Measurements from ENCODE around the gene UBAC2.

DNA sequence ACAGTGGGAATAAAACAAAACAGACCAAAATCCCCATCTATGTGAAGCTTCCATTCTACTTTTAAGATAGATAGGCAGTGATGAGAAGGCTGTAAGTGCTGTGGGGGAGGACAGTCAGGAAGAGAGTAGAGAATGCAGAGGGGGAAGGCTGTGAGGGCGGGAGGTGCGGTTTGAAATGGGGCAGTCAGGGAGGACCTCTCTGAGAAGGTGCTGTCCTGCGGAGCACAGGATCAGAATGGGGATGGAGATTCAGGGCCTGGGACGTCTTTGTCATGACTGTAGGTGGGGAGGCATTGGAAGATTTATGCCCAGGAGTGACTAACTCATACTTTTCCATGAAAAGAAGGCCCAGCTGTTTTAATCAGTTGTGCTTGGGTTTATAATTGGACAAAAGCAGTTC, 110.5 kb downstream of the UBAC2 start:
- TF ChIP-seq POLR2A (IDR thresholded peaks at IDR 0.05), result no peak
- TF ChIP-seq, protein P1, sequence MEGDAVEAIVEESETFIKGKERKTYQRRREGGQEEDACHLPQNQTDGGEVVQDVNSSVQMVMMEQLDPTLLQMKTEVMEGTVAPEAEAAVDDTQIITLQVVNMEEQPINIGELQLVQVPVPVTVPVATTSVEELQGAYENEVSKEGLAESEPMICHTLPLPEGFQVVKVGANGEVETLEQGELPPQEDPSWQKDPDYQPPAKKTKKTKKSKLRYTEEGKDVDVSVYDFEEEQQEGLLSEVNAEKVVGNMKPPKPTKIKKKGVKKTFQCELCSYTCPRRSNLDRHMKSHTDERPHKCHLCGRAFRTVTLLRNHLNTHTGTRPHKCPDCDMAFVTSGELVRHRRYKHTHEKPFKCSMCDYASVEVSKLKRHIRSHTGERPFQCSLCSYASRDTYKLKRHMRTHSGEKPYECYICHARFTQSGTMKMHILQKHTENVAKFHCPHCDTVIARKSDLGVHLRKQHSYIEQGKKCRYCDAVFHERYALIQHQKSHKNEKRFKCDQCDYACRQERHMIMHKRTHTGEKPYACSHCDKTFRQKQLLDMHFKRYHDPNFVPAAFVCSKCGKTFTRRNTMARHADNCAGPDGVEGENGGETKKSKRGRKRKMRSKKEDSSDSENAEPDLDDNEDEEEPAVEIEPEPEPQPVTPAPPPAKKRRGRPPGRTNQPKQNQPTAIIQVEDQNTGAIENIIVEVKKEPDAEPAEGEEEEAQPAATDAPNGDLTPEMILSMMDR (IDR thresholded peaks at IDR 0.05), result no peak
- no peak for TF ChIP-seq EP300 (IDR thresholded peaks at IDR 0.05)

Measured in tibial nerve (tissue), 4 donors.